HepG2 (cell line): Measurements from ENCODE around the gene PACSIN1. TPM values are rescaled to one million over a fixed set of nuclear protein-coding genes. Genes with fewer than 3 reads are reported as not detected.

Experiments used
- BCL3 ChIP-seq: sonication (generic); formaldehyde crosslinking; IDR thresholded peaks from 2 replicates; pipeline ENCODE4 v1.5.1; 2020; ENCODE audit warnings: mild to moderate bottlenecking, missing genetic modification reagents, moderate library complexity
- EED ChIP-seq: sonication (generic); formaldehyde crosslinking; IDR thresholded peaks from 2 replicates; pipeline ENCODE4 v1.5.0; 2020; ENCODE audit warnings: mild to moderate bottlenecking, missing genetic modification reagents
- GMEB2 ChIP-seq: IDR thresholded peaks from 2 replicates; pipeline ENCODE4 v1.6.1; 2016; ENCODE audit warnings: missing biosample characterization, missing genetic modification reagents, low read depth
- HDAC1 ChIP-seq: sonication (generic); formaldehyde crosslinking; IDR thresholded peaks from 2 replicates; pipeline ENCODE4 v1.5.1; 2020; ENCODE audit warnings: mild to moderate bottlenecking, missing genetic modification reagents
- HNRNPK ChIP-seq: fragments of 200-400 bp; formaldehyde crosslinking; IDR thresholded peaks from 2 replicates; pipeline ENCODE4 v1.6.1; 2018; ENCODE audit warnings: low read length, low read depth, moderate library complexity, mild to moderate bottlenecking; ENCODE audit not compliant: poor library complexity, severe bottlenecking
- IKZF4 ChIP-seq: sonication (generic); formaldehyde crosslinking; IDR thresholded peaks from 2 replicates; pipeline ENCODE4 v1.5.1; 2020; ENCODE audit warnings: borderline replicate concordance, mild to moderate bottlenecking, low read depth, missing genetic modification reagents; ENCODE audit errors: not compliant biosample characterization
- KAT7 ChIP-seq: IDR thresholded peaks from 2 replicates; pipeline ENCODE4 v1.6.1; 2018; ENCODE audit warnings: borderline replicate concordance, missing compliant biosample characterization
- MYNN ChIP-seq: sonication (generic); formaldehyde crosslinking; IDR thresholded peaks from 2 replicates; pipeline ENCODE4 v1.4.0; 2020; ENCODE audit warnings: mild to moderate bottlenecking, low read depth, missing genetic modification reagents
- PRDM15 ChIP-seq: sonication (generic); formaldehyde crosslinking; IDR thresholded peaks from 2 replicates; pipeline ENCODE4 v1.4.0; 2020; ENCODE audit warnings: missing genetic modification reagents
- TMF1 ChIP-seq: sonication (generic); formaldehyde crosslinking; IDR thresholded peaks from 2 replicates; pipeline ENCODE4 v1.8.1; 2022; ENCODE audit warnings: low read depth, missing genetic modification reagents
- TOE1 ChIP-seq: sonication (generic); formaldehyde crosslinking; IDR thresholded peaks from 2 replicates; pipeline ENCODE4 v1.4.0; 2020; ENCODE audit warnings: mild to moderate bottlenecking, missing genetic modification reagents
- ZKSCAN1 ChIP-seq: fragments of 150-350 bp; IDR thresholded peaks from 2 replicates; pipeline ENCODE4 v1.6.1; 2014; ENCODE audit warnings: low read length
- ZNF136 ChIP-seq: sonication (generic); formaldehyde crosslinking; IDR thresholded peaks from 2 replicates; pipeline ENCODE4 v1.8.1; 2022; ENCODE audit warnings: low read depth, mild to moderate bottlenecking, moderate library complexity, missing genetic modification reagents
- ZNF232 ChIP-seq: sonication (generic); formaldehyde crosslinking; IDR thresholded peaks from 2 replicates; pipeline ENCODE4 v1.4.0; 2020; ENCODE audit warnings: missing genetic modification reagents, borderline replicate concordance
- ZNF343 ChIP-seq: sonication (generic); formaldehyde crosslinking; IDR thresholded peaks from 2 replicates; pipeline ENCODE4 v1.4.0; 2020; ENCODE audit warnings: mild to moderate bottlenecking, missing genetic modification reagents
- ZNF362 ChIP-seq: sonication (generic); formaldehyde crosslinking; IDR thresholded peaks from 2 replicates; pipeline ENCODE4 v1.4.0; 2020; ENCODE audit warnings: missing genetic modification reagents, mild to moderate bottlenecking, borderline replicate concordance
- ZNF616 ChIP-seq: sonication (generic); formaldehyde crosslinking; IDR thresholded peaks from 2 replicates; pipeline ENCODE4 v1.5.0; 2020; ENCODE audit warnings: low read depth, mild to moderate bottlenecking, missing genetic modification reagents
- ZNF678 ChIP-seq: sonication (generic); formaldehyde crosslinking; IDR thresholded peaks from 2 replicates; pipeline ENCODE4 v1.4.0; 2020; ENCODE audit warnings: mild to moderate bottlenecking, missing genetic modification reagents
- ZNF775 ChIP-seq: sonication (generic); formaldehyde crosslinking; IDR thresholded peaks from 2 replicates; pipeline ENCODE4 v1.4.0; 2020; ENCODE audit warnings: missing genetic modification reagents, mild to moderate bottlenecking, moderate library complexity, borderline replicate concordance
- polyA plus RNA-seq, 8 experiments: library from polyadenylated mRNA; depleted of rRNA in 3 of 8; stranded (reverse) in 7 of 8; unstranded in 1 of 8; fragments of >200 nt; fragmentation: Illumina TruSeq in 4 of 8; extraction: Trizol in 4 of 8; gene quantifications; 2 replicates each; pipeline versions ENCODE4 v1.2.1 to v1.2.3, GENCODE V29; 2011 to 2016; ENCODE audit warnings: low read depth in 4 of 8, missing spikeins in 1 of 8, mixed read lengths in 1 of 8; ENCODE audit not compliant: insufficient read depth in 1 of 8
- total RNA-seq, 5 experiments: library from RNA; depleted of rRNA; stranded (reverse); fragments of >200 nt; fragmentation: Illumina TruSeq; extraction: Trizol; gene quantifications; 2 replicates each; pipeline ENCODE4 v1.2.3, GENCODE V29; 2016; ENCODE audit warnings: low read depth in 1 of 5

The PACSIN1 gene
- total and polyA plus RNA-seq, 2 of the 13 experiments (the other 11 are each of a cell fraction or from before 2014, with no cell fraction given), result not detected

DNA sequence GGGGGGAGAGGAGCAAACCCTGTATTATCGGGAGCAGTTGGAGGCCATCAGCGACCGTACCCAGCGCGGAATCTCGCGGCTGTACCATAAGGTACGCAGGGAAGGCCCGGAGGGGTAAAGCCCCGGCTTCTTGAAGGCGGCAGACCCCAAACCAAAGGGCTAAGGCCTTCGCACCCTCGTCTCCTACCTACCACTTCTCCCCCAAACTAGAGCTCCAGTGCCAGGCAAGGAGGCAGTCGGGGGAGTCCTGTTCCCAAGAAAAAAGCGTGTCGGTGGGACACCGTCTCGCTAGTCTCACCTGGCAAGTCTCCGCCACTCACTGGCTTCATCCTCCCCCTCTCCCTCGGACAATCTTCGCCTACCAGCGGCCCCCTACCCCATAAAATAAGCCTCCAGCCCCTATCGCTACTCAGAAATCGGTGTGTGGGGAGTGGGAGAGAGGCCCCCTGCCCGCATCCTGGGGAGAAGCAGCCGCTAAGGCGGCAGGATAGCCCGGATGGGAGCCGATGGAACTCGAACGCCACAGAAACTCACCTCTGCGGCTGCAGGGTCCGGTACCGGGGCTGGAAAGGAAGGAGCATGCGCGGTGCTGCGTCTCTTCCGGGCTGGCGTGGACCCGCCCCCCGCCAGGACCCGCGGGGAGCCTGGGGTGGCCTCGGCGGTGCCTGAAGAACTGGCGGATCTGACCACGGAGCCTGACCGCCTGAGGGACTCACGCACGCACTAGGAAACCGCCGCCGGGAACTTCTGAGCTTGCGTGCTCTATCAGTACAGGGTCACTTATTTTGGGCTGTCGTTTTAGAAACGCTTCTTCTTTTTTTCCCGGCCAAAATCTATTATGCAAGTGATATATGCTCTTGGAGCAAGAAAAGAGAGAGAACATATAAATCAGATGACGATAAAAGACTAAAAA lies 40.1 kb upstream of the PACSIN1 start, which contains the start of gene RPS10 (continued):
- TF ChIP-seq ZNF362 (no peak), ZNF136 (CRISPR knock-in tag) (0 out of 2 replicates have a peak, but pooled peaks have one; percentile 63), BCL3 (CRISPR knock-in tag) (peak; percentile 66; the same call in 1 of the 2 replicates), GMEB2 (CRISPR knock-in tag) (0 out of 2 replicates have a peak, but pooled peaks have one; percentile 72), ZNF232 (CRISPR knock-in tag) (peak; percentile 78), HDAC1 (CRISPR knock-in tag) (peak; percentile 59), IKZF4 (peak; percentile 67), EED (peak; percentile 96), TMF1 (CRISPR knock-in tag) (peak; percentile 72), MYNN (CRISPR knock-in tag) (peak; percentile 53; the same call in 1 of the 2 replicates), ZNF616 (0 out of 2 replicates have a peak, but pooled peaks have one; percentile 61), ZNF678 (peak; percentile 59; the same call in 1 of the 2 replicates), KAT7 (CRISPR knock-in tag) (peak; percentile 76; the same call in 1 of the 2 replicates), ZKSCAN1 (no peak), HNRNPK (peak; percentile 9), PRDM15 (CRISPR knock-in tag) (peak; percentile 43; the same call in 1 of the 2 replicates), ZNF775 (CRISPR knock-in tag) (no peak), ZNF343 (CRISPR knock-in tag) (0 out of 2 replicates have a peak, but pooled peaks have one; percentile 10), TOE1 (CRISPR knock-in tag) (no peak)
